C1 segment of cervical spinal cord (tissue), 14 donors: ENCODE measurements around the gene BBS9.
"Not testable (repeated sequence)": the region's sequence is repeated elsewhere in the genome, so short reads cannot be mapped to it uniquely, and the experiment has no call there.

ENCODE experiments used
- DNase-seq, 14 donors: peaks; one replicate each; lab custom pipeline; 2025; lab: John Stamatoyannopoulos, UW

BBS9 gene

GRCh38 chr7:33428415-33428814 is 299.1 kb downstream of the BBS9 start:
- DNase-seq, result no peak

GRCh38 chr7:33431543-33431942 is 302.2 kb downstream of the BBS9 start:
- no peak for DNase-seq

GRCh38 chr7:33432821-33433220 is 303.5 kb downstream of the BBS9 start:
- DNase-seq, result no peak

- no peak for DNase-seq
Observed at GRCh38 chr7:33433357-33433756, 304.0 kb downstream of the BBS9 start.

DNA sequence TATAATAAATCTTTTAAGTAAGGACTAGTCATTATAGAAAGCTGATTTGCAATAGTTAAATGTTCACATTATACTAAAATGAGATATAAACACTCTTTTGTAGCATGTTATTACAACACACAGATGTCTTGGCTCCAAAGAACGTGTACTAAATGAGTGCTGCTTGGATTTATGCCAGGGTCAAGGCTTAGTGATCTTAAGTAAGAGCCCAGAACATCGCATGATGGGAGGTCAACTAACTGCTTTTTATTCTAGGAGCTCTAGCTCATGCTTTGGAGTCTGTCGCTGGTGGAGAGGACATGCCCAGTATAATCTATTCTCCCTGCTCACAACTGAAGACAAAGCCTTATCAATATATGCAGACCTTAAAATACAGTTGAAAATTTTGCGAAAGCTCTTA is 315.1 kb downstream of the BBS9 start:
- DNase-seq, result no peak

- DNase-seq, result no peak
Observed at GRCh38 chr7:33446551-33446950, 317.2 kb downstream of the BBS9 start.

GRCh38 chr7:33448035-33448434 is 318.7 kb downstream of the BBS9 start:
- peak in 1 of 14 donors; percentile 8 for DNase-seq

- DNase-seq, result no peak
Observed at GRCh38 chr7:33449847-33450246, 320.5 kb downstream of the BBS9 start.

DNA sequence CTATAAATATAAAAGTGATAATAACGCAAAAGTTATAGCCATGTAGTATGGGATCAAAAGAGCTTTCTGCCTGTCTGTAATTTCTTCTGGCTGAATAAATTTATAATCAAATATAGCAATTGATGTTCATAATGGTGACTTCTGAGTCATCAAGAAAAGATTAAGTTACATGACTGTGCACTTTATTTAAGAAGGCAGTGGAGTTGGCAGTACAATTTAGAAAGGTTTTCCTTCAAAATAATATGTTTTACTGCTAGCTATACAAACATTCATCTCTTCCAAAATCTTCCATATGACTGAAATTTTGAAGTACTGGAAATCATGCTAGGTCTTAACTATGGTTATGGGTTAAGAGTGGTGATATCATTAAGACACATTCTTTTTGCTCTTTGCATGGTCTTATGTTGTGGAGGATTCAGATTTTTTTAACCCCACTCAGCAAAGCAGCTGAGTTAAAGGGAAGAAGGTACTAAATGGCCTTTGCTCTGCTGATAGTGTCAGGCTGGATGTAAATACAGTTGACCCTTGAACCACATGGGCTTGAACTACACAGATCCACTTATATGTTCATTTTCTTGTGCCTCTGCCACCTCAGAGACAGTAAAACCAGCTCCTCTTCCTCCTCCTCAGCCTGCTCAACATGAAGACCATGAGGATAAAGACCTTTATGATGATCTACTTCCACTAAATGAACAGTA is 323.6 kb downstream of the BBS9 start:
- DNase-seq, result no peak

DNA sequence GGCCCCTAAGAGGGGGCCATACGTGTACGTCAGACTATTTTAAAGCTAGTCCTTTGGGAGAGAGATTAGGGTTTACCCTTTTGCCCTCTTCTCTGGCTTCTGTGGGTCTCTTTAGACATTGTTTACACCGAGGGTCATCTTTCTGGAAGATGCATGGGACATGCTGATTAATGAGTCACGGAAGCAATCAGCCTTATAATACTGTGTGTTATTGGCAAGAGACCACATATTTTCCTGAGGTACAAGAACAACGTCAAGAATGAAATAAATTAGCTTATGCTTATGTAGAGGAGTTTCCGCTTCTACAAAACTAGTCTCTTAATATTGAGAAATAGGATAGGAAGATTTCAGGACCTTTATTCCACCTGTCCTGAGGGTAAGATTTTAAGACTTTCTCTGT is 327.7 kb downstream of the BBS9 start:
- no peak for DNase-seq

GRCh38 chr7:33458581-33458980 is 329.2 kb downstream of the BBS9 start:
- DNase-seq, result no peak

DNA sequence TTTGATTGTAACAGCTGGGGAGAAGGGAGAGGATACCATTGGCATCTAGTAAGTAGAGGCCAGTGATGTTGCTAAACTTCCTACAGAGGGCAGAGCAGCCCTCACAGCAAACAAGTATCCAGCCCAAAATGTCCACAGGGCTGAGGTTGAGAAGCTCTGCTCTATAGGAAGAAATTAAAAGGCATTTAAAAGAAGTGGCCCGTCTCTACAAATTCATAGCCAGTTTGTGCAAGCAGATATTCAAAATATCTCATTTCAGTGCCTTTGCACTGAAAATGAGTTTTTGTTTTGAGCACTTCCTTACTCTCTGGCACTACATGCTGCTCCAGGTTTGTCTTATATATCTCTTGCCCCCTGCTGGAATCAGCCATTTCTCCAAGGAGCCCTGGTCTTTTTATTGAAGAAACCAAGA is 330.0 kb downstream of the BBS9 start:
- DNase-seq, result peak in 1 of 14 donors; percentile 2

- no peak for DNase-seq
Observed at GRCh38 chr7:33463131-33463530, 333.8 kb downstream of the BBS9 start.

DNA sequence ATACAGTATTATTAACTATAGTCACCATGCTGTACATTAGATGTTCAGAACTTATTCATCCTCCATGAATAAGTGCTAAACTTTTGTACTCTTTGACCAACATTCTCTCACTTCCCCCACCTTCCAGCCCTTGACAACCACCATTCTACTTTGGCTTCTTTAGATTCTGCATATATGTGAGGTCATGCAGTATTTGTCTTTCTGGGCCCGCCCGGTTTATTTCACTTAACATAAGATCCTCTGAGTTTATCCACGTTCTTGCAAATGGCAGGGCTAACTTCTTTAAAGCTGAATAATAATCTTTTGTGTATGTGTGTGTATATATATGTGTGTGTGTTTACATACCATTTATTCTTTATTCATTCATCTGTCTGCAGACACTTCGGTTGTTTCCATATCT is 336.8 kb downstream of the BBS9 start:
- no peak for DNase-seq

GRCh38 chr7:33471636-33472242 is 342.4 kb downstream of the BBS9 start:
- no peak for DNase-seq

- DNase-seq, result no peak
Observed at GRCh38 chr7:33472348-33473025, 343.1 kb downstream of the BBS9 start.

DNA sequence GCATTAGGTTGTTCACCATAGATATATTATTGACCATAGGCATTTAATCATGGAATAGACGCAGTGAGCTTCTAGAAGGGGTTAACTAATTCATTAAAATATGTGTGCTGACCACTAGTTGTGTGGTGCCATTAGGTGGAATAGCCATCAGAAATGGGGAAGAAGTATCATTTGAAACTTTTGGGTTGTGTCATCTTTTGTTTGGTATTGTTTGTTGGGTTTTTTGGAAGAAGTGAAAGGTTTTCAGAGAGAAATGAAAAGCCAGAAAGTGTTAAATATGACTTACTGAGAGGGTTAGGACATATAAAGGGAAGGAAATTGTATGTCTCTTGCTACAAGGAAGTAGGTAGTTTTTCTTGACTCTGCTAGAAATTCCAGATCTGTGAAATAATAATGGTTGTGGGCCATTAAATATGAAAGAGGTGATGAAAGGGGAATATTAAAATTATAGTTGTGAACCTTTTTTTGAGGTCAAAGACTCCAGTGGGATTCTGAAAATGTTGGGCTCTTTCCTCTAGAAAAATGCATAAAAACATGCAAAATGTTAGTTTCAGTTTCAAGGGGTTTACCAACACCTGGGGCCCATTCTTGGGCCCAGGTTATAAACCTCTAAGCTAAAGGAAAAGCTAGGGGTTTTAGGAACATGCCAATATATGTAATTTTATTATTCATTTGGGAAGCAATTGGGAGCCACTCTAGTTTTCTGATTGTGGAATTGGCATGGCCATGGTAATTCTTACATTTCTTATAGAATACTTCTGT is 348.5 kb downstream of the BBS9 start:
- DNase-seq, result no peak

GRCh38 chr7:33484476-33484875 is 355.1 kb downstream of the BBS9 start:
- not testable (repeated sequence) for DNase-seq

DNA sequence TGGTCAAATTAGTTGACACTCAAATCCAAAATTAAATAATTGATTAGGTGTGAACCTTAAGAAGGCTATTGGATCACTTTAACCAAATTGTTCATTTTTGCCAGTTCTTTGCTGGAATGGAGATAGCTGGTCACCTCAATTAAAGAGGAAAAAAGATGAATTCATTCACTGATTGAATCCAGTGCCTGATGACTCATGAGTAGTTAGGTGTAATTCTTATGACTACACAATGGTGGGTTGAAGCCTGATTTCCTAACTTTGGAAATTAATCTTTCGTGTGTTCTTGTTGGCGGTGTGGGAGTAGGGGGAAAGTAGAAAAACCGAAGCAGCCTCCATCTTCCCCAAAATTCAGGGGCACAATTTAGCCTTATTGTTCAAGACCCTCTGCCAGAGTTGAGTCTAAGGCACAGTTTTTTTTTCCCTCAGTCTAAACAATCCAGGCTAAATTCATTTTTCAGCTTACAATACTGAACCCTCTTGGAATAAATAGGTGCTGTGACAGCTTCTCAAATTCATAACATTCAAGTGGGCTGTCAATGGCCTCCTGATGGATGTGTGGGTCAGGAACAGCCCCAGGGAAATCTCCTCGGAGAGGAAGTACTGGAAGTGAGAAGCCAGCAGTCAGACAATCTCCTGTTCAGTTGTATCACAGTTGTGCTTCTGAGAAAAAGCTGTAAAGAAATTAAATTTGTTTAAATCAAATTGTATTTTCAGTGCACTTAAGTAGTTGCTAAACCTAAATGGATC is 356.6 kb downstream of the BBS9 start:
- DNase-seq, result no peak

DNA sequence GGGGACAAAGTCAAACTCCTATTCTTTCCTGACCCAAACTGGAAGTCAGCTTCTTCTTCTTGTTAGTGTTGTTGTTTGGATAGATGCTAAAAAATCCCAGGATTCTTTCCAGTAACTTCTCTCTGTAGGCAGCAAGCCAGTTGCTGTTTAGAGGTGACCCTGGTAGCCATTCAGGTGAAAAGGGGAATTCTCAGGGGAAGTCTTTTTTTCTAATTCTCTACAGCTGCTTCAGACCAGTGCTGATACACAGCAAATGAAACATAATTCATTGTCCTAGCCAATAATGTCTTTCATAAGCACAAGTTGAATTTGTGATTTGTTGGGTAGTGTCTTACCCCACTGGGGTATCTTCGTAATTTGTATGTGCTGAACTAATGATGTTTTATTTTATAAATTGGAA is 357.3 kb downstream of the BBS9 start:
- DNase-seq, result no peak

DNA sequence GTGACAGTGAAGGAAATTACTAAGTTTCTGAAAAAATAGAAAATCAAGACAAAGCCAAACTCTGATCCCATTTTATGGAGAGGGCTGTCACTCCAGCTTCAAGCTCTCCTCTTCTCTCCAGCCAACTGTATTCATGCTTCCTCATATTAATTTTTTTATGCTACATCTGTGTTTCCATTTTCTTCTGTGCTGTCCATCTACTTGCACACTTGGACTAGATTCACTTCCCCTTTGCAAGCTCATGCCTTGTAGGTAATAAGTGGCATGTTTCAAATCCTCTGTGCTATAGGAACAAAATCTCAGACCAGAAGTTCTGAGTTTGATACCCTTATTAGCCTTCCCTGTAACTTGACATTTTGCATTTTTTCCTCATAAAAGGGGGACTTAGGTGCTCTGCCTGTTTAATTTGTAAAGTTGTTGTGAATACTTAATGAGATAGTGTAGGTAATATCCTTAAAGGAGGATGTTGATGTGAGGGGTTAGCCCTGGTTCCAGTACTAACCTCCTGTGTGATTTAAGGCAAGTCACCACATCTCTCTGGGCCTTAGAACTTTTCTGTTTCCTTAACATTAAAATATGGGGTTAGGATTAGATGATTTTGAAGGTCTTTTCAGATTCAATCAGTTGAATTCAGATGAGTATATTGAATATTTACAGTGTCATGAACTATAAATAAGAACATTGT is 358.8 kb downstream of the BBS9 start:
- DNase-seq, result no peak
